OCI-LY3 (cell line): ENCODE measurements around the gene NR2F2.

Experiments
- H2AFZ ChIP-seq: fragments of 200-600, 300-600 bp; shearing (Covaris generic); 2 replicates; pipeline ENCODE4 v1.6.0; 2014; ENCODE audit warnings: antibody characterized with exemption, low read depth, low read length
- H3K27ac ChIP-seq: fragments of 200-600, 300-600 bp; sonication (generic); 2 replicates; pipeline ENCODE4 v1.5.1; 2014; ENCODE audit warnings: mild to moderate bottlenecking, low read length, moderate library complexity, mixed read lengths
- H3K27me3 ChIP-seq: fragments of 200-600, 300-600 bp; sonication (generic); 2 replicates; pipeline ENCODE4 v1.6.1; 2014; ENCODE audit warnings: low read depth, low read length, mixed read lengths
- H3K36me3 ChIP-seq: fragments of 200-600, 300-600 bp; sonication (generic); replicated peaks from 2 replicates; pipeline ENCODE3; 2014; ENCODE audit warnings: low read depth, low read length, mixed read lengths
- H3K4me1 ChIP-seq: fragments of 300-600, 200-600 bp; sonication (generic); 2 replicates; pipeline ENCODE4 v1.6.1; 2014; ENCODE audit warnings: low read length, mixed read lengths
- H3K4me2 ChIP-seq: fragments of 200-600, 300-600 bp; sonication (generic); 2 replicates; pipeline ENCODE4 v1.6.1; 2014; ENCODE audit warnings: low read length, mixed read lengths
- H3K4me3 ChIP-seq: fragments of 300-600, 200-600 bp; sonication (generic); 2 replicates; pipeline ENCODE4 v1.5.1; 2014; ENCODE audit warnings: antibody characterized with exemption, mild to moderate bottlenecking, low read length, moderate library complexity
- H3K79me2 ChIP-seq: fragments of 300-600, 200-600 bp; shearing (Covaris generic); 2 replicates; pipeline ENCODE4 v1.6.1; 2014; ENCODE audit warnings: mild to moderate bottlenecking, low read length, mixed read lengths
- H3K9ac ChIP-seq: fragments of 300-600, 200-600 bp; shearing (Covaris generic); 2 replicates; pipeline ENCODE4 v1.6.0; 2014; ENCODE audit warnings: mild to moderate bottlenecking, low read length, moderate library complexity
- H3K9me3 ChIP-seq: fragments of 200-600, 300-600 bp; shearing (Covaris generic); 2 replicates; pipeline ENCODE4 v1.6.1; 2014; ENCODE audit warnings: low read length, mixed read lengths; ENCODE audit not compliant: insufficient read depth
- H4K20me1 ChIP-seq: fragments of 200-600, 300-600 bp; sonication (generic); 2 replicates; pipeline ENCODE4 v1.6.1; 2016; ENCODE audit warnings: low read length, mixed read lengths; ENCODE audit not compliant: insufficient read depth
- CTCF ChIP-seq: fragments of 200-600, 300-600 bp; sonication (generic); IDR thresholded peaks from 2 replicates; pipeline ENCODE4 v1.5.1; 2014; ENCODE audit warnings: antibody characterized with exemption, low read length, low read depth
- EZH2phosphoT487 ChIP-seq: fragments of 200-600 bp; shearing (Covaris generic); IDR thresholded peaks from 2 replicates; pipeline ENCODE4 v1.6.1; 2018; ENCODE audit warnings: antibody characterized with exemption, mixed run types, low read depth

The NR2F2 gene

GRCh38 chr15:96362011-96362754 is 31.7 kb downstream of the NR2F2 start:
- TF ChIP-seq EZH2phosphoT487: no peak
- TF ChIP-seq CTCF: no peak
- Histone ChIP-seq H3K4me2 (no peak overlapping the region), H3K4me1 (no peaks in the 10 kb centered on the region), H3K4me3 (no peak overlapping the region), H4K20me1 (no peaks in the 10 kb centered on the region), H3K27me3 (no peaks in the 10 kb centered on the region), H3K27ac (no peak overlapping the region), H3K9me3 (no peaks in the 10 kb centered on the region), H2AFZ (no peak overlapping the region), H3K9ac (no peak overlapping the region), H3K79me2 (no peaks in the 10 kb centered on the region), H3K36me3 (no peaks in the 10 kb centered on the region)

GRCh38 chr15:96362755-96363651 is 32.5 kb downstream of the NR2F2 start:
- Histone ChIP-seq H3K4me3 (no peak overlapping the region), H2AFZ (no peak overlapping the region), H3K4me2 (no peak overlapping the region), H4K20me1 (no peaks in the 10 kb centered on the region), H3K9ac (no peak overlapping the region), H3K9me3 (no peaks in the 10 kb centered on the region), H3K4me1 (no peaks in the 10 kb centered on the region), H3K27me3 (no peaks in the 10 kb centered on the region), H3K36me3 (no peaks in the 10 kb centered on the region), H3K79me2 (no peaks in the 10 kb centered on the region), H3K27ac (no peak overlapping the region)
- TF ChIP-seq CTCF: no peak
- no peak for TF ChIP-seq EZH2phosphoT487

GRCh38 chr15:96363707-96364106 is 33.2 kb downstream of the NR2F2 start:
- Histone ChIP-seq H3K36me3 (no peaks in the 10 kb centered on the region), H3K27me3 (no peaks in the 10 kb centered on the region)

More at GRCh38 chr15:96363707-96364106, 33.2 kb downstream of the NR2F2 start:
- Histone ChIP-seq H3K9ac (no peak overlapping the region), H4K20me1 (no peaks in the 10 kb centered on the region), H3K4me2 (no peak overlapping the region), H3K4me3 (no peak overlapping the region), H3K27ac (no peak overlapping the region), H3K79me2 (no peaks in the 10 kb centered on the region), H3K4me1 (no peaks in the 10 kb centered on the region), H3K9me3 (no peaks in the 10 kb centered on the region), H2AFZ (no peak overlapping the region)
- no peak for TF ChIP-seq EZH2phosphoT487
- no peak for TF ChIP-seq CTCF
